ENCODE results near the gene AXL. TPM values are rescaled to one million over a fixed set of nuclear protein-coding genes. Genes with fewer than 3 reads are reported as not detected.

Gene AXL
- total RNA-seq, 2 donors from 2014 or later, result 26.1 to 168 TPM

DNA sequence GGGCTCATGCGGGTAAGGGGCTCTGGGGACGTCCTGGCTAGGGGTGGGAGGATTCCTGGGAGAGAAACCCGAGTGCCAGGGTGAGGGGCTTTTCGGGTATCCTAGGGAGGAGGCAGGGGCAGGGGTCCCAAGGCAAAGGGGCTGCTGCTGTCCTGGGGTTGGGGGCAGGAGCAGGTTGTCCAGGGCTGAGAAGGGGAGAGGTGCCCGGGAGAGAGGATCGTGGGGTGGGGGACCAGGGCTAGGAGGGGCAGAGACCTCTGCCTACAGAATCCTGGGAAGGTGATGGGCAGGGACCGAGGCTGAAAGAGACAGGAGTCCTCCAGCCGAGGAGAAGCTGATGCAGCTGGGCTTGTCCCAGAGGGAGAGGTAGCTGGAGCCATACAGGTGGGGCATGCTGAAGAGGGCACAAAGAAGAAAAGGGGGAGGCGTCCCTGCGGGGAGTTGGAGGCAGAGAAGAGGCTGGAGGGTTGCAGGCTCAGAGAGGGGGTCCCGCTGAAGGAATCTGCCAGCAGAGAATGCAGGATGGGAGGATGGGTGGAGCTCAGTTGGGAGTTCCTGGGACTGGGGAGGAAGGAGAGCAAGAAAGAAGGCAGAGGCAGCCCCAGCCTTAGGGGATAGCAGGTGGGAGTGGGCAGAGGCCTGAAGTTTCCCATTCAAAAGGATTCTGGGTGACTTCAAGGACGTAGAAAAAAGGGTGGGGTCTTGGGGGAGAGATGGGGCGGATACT, 25.4 kb upstream of the AXL start:
- H3K36me3 ChIP-seq, result no peaks in the 10 kb centered on the region
- intact Hi-C loops (cut with DNase I), result no loop called here
- no peaks in the 10 kb centered on the region for H3K9me3 ChIP-seq
- WGBS, result 29% methylated on average over 13 of the region's 13 CpGs
- no peak for DNase-seq (ENCODE audit: low spot score)
- no peak overlapping the region for H3K27ac ChIP-seq
- no peaks in the 10 kb centered on the region for H3K27me3 ChIP-seq (replicated peaks; ENCODE audit: insufficient read depth)
- H3K4me3 ChIP-seq, result peak overlapping the region; percentile 17 to 20
- TF ChIP-seq POLR2AphosphoS5 (IDR thresholded peaks at IDR 0.05) (no peak), POLR2A (IDR thresholded peaks at IDR 0.05) (no peak)
- TF ChIP-seq, protein P1, sequence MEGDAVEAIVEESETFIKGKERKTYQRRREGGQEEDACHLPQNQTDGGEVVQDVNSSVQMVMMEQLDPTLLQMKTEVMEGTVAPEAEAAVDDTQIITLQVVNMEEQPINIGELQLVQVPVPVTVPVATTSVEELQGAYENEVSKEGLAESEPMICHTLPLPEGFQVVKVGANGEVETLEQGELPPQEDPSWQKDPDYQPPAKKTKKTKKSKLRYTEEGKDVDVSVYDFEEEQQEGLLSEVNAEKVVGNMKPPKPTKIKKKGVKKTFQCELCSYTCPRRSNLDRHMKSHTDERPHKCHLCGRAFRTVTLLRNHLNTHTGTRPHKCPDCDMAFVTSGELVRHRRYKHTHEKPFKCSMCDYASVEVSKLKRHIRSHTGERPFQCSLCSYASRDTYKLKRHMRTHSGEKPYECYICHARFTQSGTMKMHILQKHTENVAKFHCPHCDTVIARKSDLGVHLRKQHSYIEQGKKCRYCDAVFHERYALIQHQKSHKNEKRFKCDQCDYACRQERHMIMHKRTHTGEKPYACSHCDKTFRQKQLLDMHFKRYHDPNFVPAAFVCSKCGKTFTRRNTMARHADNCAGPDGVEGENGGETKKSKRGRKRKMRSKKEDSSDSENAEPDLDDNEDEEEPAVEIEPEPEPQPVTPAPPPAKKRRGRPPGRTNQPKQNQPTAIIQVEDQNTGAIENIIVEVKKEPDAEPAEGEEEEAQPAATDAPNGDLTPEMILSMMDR (IDR thresholded peaks at IDR 0.05), result no peak
- H3K4me1 ChIP-seq (replicated peaks), result no peaks in the 10 kb centered on the region

DNA sequence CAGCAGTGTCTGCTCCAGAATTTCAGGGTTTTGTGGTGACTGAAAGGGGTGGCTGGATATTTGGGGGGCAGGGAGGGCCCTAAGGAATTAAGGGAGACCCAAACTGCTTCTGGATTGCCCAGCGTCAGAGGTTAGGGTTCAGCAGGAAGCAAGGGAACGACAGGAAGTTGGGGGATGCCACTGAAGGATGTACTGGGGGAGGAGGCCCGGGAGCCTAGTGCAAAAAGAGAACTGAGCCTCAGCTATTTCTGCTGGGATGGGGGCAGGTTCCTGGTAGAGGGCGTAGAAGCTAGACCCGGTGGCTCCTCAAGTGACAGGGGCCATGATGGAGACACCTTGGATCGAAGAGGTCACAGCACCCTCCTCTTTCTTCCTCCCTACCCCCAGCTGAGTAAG, 24.9 kb upstream of the AXL start:
- DNase-seq (ENCODE audit: low spot score), result no peak
- intact Hi-C loops (cut with DNase I), result no loop called here
- Histone ChIP-seq H3K4me1 (replicated peaks) (no peaks in the 10 kb centered on the region), H3K4me3 (no peak overlapping the region), H3K9me3 (no peaks in the 10 kb centered on the region), H3K27ac (no peak overlapping the region), H3K27me3 (replicated peaks; ENCODE audit: insufficient read depth) (no peaks in the 10 kb centered on the region), H3K36me3 (no peaks in the 10 kb centered on the region)
- TF ChIP-seq POLR2A (IDR thresholded peaks at IDR 0.05) (no peak), POLR2AphosphoS5 (IDR thresholded peaks at IDR 0.05) (no peak)
- TF ChIP-seq, protein P1 (IDR thresholded peaks at IDR 0.05), result no peak
- WGBS, result 49% methylated on average over 4 of the region's 6 CpGs

DNA sequence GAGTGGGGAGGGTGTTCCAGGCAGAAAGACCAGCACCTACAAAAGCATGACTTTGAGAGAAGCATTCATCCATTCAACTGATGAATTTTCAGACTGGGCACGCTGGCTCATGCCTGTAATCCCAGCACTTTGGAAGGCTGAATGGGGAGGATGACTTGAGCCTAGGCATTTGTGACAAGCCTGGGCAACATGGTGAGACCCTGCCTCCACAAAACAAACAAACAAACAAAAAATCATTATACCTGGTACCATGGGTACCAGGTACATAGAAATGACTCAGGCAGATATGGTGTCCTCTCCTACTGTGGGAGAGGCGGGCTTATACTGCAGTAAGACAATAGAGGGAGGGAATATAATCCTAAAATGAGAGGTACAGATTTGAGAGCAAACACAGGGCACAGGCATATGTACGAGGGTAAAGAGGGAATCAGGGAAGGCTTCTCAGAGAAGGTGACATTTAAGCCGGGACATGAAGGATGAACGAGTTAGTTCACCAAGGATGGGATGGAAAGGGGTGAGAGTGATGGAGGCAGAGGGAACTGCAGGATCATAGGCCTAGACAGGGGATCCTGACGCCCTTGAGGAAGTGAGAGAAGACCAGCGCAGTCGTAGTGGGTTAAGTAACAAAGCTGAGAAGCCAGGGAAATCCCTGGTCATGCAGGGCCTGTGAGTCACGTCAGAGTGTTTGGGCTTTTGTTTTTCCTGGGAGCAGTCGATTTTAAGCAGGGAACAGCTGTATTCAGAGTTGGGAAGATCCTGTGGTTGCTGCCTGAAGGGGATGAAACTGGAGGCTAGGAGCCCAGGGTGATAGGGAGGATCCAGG, 23.1 kb upstream of the AXL start:
- H3K27ac ChIP-seq, result no peak overlapping the region
- H3K27me3 ChIP-seq (replicated peaks; ENCODE audit: insufficient read depth), result no peaks in the 10 kb centered on the region
- H3K9me3 ChIP-seq, result no peaks in the 10 kb centered on the region
- DNase-seq (ENCODE audit: low spot score), result no peak
- no peak overlapping the region for H3K4me3 ChIP-seq
- H3K4me1 ChIP-seq (replicated peaks), result no peaks in the 10 kb centered on the region
- TF ChIP-seq POLR2A (IDR thresholded peaks at IDR 0.05), result no peak
- no peak for TF ChIP-seq POLR2AphosphoS5 (IDR thresholded peaks at IDR 0.05)
- TF ChIP-seq, protein P1 (IDR thresholded peaks at IDR 0.05), result no peak
- 71% methylated on average over 10 of the region's 10 CpGs for whole genome bisulfite sequencing
- intact Hi-C loops (cut with DNase I), result no loop called here
- no peaks in the 10 kb centered on the region for H3K36me3 ChIP-seq

DNA sequence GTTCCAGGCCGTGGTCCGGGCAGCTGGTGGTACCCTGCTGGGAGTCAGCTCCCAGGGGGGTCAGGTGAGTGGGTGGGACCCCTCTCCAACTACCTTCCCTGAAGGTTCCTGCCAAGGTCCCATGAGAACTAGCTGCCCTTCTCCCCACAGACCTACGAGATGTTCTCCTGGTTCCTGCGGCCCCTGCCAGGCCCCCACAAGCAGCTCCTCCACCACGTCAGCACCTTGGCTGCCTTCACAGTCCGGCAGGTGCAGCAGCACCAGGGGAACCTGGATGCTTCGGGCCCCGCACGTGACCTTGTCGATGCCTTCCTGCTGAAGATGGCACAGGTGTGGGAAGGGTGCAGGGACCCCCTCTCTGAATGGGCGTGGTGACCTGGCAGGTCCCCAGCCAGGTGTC, 20.5 kb upstream of the AXL start:
- WGBS, result 85% methylated on average over 11 of the region's 11 CpGs
- DNase-seq (ENCODE audit: low spot score), result no peak
- Histone ChIP-seq H3K27ac (no peak overlapping the region), H3K4me1 (replicated peaks) (no peaks in the 10 kb centered on the region), H3K4me3 (no peak overlapping the region), H3K27me3 (replicated peaks; ENCODE audit: insufficient read depth) (no peaks in the 10 kb centered on the region), H3K9me3 (no peaks in the 10 kb centered on the region), H3K36me3 (no peaks in the 10 kb centered on the region)
- intact Hi-C loops (cut with DNase I), result no loop called here
- TF ChIP-seq, protein P1 (IDR thresholded peaks at IDR 0.05), result no peak
- TF ChIP-seq POLR2AphosphoS5 (IDR thresholded peaks at IDR 0.05) (no peak), POLR2A (IDR thresholded peaks at IDR 0.05) (no peak)

All from prostate gland (tissue), 2 donors.